Cardiac fibroblast (primary cell): ENCODE data around the gene PRRC2B.

ENCODE experiments used
- DNase-seq, 2 donors: peaks; one replicate each; pipeline versions ENCODE4 v3.0.0 to v3.0.0-alpha.2; 2010; ENCODE audit warnings: low read depth in 2 of 2
- H3K4me3 ChIP-seq, 2 donors: replicated peaks in 1 of 2; 1 replicate in 1 of 2; 2 replicates in 1 of 2; pipeline ENCODE4 v1.5.1; 2011; ENCODE audit warnings: low read depth in 2 of 2, low read length in 2 of 2, mild to moderate bottlenecking in 2 of 2, moderate library complexity in 1 of 2
- CTCF ChIP-seq: IDR thresholded peaks from one replicate; pipeline ENCODE4 v1.5.1; 2011; ENCODE audit warnings: low read depth, mild to moderate bottlenecking, low read length, inconsistent platforms

Gene PRRC2B

GRCh38 chr9:131423171-131423581 lies 29.3 kb downstream of the PRRC2B start:
- no peak overlapping the region for H3K4me3 ChIP-seq
- peak; percentile 77 to 92 for DNase-seq
- TF ChIP-seq CTCF: no peak

- no peak overlapping the region for H3K4me3 ChIP-seq
- DNase-seq: no peak
- no peak for TF ChIP-seq CTCF
Observed at GRCh38 chr9:131426545-131426944, 32.7 kb downstream of the PRRC2B start.

- no peak for DNase-seq
- no peak for TF ChIP-seq CTCF
- no peak overlapping the region for H3K4me3 ChIP-seq
Observed at GRCh38 chr9:131429121-131430012, 35.5 kb downstream of the PRRC2B start.

GRCh38 chr9:131432050-131432449 lies 38.2 kb downstream of the PRRC2B start:
- no peak for TF ChIP-seq CTCF
- no peak for DNase-seq
- H3K4me3 ChIP-seq: no peak overlapping the region

- no peak overlapping the region for H3K4me3 ChIP-seq
- peak; percentile 76 to 92 for DNase-seq
- TF ChIP-seq CTCF: peak; percentile 5
Observed at GRCh38 chr9:131432597-131433301, 38.9 kb downstream of the PRRC2B start.

- no peak overlapping the region for H3K4me3 ChIP-seq
- no peak for TF ChIP-seq CTCF
- no peak for DNase-seq
Observed at GRCh38 chr9:131433302-131433854, 39.5 kb downstream of the PRRC2B start.
